NCI-H1930 (cell line): Measurements from ENCODE around the gene PITX2.
A peak's percentile ranks its signal among the peaks of the same experiment; 100 is the strongest.

Experiments used
- DNase-seq, 2 experiments: peaks; one replicate each; lab custom pipeline; 2025; lab: John Stamatoyannopoulos, UW

The PITX2 gene

GRCh38 chr4:110623718-110624397 lies 981 bp upstream of the PITX2 start:
- DNase-seq = no peak

DNA sequence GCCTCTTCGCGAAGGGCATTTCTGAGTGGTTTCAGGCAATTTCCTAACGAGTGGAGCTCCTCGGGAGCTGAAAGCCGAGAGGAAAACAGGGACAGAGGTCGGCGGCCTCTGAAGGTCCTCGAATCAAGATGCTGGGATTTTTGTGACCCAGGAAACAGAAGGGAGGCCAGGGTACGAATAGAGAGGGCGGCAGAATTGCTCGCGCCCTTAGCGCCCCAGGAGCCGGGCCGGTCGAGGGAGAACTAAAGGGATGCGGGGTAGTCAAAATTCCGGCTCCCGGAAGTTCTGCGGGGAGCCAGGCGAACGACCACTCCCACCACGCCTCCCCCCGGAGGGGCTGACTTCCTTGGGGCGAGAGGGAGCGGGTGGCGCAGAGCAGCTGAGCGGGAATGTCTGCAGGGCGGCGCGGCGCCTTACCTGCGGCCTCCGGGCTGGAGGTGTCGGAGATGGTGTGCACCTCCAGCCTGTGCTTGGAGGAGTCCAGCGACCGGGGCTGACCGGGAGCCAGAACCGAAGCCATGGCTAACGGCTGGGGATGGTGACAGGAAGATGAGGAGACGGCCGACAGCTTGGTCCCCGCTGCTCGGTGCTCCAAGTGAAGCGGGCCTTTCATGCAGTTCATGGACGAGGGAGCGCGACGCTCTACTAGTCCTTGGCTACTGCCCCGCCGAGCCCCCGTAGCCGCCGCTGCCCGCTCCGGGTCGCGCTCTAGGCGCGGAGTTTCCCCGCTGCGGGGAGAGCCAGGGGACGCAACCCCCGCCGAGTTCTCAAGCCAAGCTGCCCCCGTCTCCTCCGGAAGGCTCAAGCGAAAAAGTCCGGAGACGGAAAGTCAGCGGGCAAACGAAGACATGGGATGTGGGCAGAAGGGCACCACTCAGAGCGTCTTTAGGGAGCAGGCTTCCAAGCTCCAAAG lies 782 bp downstream of the PITX2 start:
- DNase-seq = peak; percentile 29 to 44

GRCh38 chr4:110621328-110621812 lies 1.5 kb downstream of the PITX2 start:
- DNase-seq = no peak

GRCh38 chr4:110620691-110621327 lies 2.1 kb downstream of the PITX2 start:
- DNase-seq = no peak

DNA sequence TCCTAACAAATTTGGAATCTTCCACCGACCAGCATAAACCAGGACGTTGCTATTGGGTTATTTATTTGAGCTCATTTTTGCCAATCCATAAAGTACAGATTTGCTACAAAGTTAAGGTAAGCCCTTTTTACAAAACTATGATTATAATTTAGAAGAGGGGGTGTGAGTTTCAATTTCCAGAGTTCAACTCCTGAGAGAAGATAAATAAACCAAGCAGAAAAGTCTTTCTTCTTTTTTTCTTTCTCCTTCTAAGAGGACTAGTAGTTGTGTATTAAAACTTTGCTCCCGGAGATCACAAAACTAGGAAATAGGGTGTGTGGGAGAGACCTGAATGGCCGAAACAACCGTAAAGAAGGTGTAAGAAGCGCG lies 2.6 kb downstream of the PITX2 start:
- no peak for DNase-seq

DNA sequence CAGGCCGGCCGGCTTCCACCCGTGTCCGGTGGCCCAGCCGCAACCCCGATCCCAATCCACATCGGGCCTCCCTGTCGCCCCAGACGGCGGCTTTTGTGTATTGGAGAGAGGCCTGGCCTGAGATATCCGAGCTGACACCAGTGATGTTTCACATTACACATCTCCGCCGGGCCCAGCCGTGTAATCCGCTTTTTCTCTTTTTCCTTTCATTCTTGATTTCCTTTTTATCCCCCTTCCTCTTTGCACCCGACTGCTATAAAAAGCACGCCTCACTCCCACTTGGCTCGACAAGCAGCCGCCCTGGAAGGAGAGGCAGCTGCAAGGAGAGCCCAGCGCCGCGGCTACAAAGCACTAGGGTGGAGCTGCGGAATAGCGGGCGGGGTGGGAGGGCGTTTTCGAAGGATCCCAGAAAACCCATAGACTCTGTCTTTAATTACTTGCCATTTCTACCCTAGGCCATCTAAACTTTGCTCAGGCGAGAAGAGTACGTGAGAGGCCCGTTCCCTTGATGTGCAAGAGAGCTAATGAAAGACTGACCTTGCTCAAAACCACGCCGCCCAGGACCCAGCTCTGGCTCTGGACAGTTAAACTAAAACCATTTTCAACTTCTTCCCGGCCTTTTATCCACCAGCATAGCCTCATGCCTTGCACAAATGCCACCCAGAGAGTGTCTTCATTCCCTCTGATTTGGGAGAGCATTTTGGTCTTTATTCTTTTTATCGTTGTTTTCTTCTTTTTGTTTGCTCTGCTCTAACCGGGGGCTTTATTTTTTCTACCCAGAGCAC lies 3.2 kb downstream of the PITX2 start:
- no peak for DNase-seq

- DNase-seq = no peak
Measured at GRCh38 chr4:110618581-110619462, 4.1 kb downstream of the PITX2 start.

- no peak for DNase-seq
Measured at GRCh38 chr4:110617646-110618580, 5.0 kb downstream of the PITX2 start.

DNA sequence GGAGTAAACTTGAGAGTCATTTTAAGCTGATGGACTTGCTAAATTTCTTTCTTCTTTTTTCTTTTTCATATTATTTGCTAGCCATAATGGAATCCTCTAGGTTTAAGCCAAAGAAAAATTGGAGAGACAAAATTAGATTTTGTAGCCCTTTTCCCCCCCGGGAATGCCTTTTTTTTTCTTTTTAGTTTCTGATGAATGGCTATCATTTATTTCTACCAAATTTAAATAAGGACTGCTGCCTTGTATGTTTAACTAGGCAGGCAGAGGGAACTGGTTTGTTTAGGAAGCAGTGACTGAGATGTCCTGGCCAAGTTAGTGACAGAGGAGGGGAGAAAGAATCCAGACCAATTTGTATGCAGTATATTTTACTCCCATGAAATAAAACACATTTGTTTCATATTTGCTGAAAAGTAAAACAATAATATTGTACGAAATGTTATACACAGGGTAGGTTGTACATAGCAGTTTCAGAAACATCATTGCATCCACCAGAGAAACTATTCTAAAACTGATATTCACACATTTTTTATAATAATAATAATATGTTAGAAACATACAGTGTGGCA lies 5.7 kb downstream of the PITX2 start:
- no peak for DNase-seq

GRCh38 chr4:110616238-110617074 lies 6.4 kb downstream of the PITX2 start:
- no peak for DNase-seq

DNA sequence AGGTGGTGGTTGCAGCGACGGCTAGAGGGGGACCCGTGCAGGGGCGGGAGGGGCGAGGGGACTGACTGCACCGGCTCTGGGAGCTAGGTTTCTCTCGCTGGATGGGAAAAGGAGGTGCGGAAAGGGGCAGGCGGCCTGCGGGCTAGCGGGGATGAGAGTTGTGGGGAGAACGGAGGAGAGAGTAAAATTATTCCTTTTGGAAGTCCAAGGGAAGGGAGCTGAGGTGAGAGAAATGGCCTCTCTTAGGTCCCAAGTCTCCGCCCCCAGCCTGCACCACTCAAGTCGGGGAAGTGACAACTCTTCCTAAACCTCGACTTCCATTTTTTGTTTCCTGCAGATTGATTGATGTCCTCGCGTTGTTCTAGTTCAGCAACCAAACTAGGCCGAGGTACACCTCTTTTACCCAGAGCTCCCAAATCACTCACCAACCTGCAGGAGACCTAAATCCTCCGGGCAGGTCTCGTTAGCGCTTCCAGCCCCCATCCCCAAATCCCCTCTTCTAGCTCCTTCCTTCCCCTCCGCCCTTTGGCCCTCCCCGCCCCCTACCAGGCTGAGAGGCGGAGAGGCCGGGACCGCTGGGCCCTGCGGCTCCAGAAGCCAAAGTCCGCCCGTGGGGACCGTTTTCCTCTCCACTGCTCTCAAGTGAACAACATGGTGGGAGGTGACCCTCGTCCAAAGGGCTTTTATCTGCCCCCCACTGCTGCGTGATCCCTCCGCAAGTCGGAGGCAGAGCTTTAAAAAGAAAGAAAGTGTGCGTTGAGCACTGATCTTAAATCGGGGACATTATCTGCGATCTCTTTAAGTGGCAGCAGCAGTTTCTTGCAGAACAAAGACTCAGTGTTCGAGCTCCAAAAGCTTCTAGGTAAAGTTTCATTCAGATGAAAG lies 7.3 kb downstream of the PITX2 start:
- no peak for DNase-seq

DNA sequence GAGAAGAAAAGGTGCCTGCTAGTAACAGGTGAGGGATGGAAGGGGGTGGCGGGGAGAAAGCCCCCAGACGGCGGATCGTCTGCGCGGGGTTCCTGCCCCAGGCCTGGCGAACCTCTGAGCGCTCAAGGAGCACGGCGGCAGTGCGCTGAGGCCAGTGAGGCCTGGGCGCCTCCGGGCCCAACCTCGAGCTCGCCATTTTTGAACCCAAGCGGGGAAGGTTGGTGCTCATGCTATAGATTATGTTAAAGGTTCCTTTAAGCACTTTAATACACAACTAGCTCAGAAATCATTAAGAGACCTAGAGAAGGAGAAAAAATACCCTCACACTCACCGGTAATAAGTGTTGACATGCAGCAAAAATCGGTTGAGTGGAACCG lies 7.9 kb downstream of the PITX2 start:
- no peak for DNase-seq

- DNase-seq = no peak
Measured at GRCh38 chr4:110614173-110614963, 8.5 kb downstream of the PITX2 start.

GRCh38 chr4:110613745-110614144 lies 9.1 kb downstream of the PITX2 start:
- no peak for DNase-seq

- no peak for DNase-seq
Measured at GRCh38 chr4:110612631-110613269, 10.1 kb downstream of the PITX2 start.

- no peak for DNase-seq
Measured at GRCh38 chr4:110611968-110612447, 10.9 kb downstream of the PITX2 start.
